Measurements from ENCODE around the gene CDHR2.

Gene CDHR2

GRCh38 chr5:176640616-176641015, 91.5 kb downstream of the CDHR2 start:
- DNase-seq (ENCODE audit: extremely low read depth, low read depth), result no peak
- no peak for TF ChIP-seq CTCF (IDR thresholded peaks at IDR 0.05; ENCODE audit: low read depth, low read length, missing control alignments)
- no peak overlapping the region for H3K4me3 ChIP-seq (replicated peaks; ENCODE audit: low read depth, low read length)

- H3K4me3 ChIP-seq (replicated peaks; ENCODE audit: low read depth, low read length), result no peak overlapping the region
- DNase-seq (ENCODE audit: extremely low read depth, low read depth), result no peak
- no peak for TF ChIP-seq CTCF (IDR thresholded peaks at IDR 0.05; ENCODE audit: low read depth, low read length, missing control alignments)
Measured at GRCh38 chr5:176642675-176643490, 93.7 kb downstream of the CDHR2 start.

GRCh38 chr5:176643491-176644219, 94.5 kb downstream of the CDHR2 start:
- H3K4me3 ChIP-seq (replicated peaks; ENCODE audit: low read depth, low read length), result no peak overlapping the region
- TF ChIP-seq CTCF (IDR thresholded peaks at IDR 0.05; ENCODE audit: low read depth, low read length, missing control alignments), result no peak
- DNase-seq (ENCODE audit: extremely low read depth, low read depth), result no peak

GRCh38 chr5:176644294-176644693, 95.2 kb downstream of the CDHR2 start:
- no peak for TF ChIP-seq CTCF (IDR thresholded peaks at IDR 0.05; ENCODE audit: low read depth, low read length, missing control alignments)
- no peak overlapping the region for H3K4me3 ChIP-seq (replicated peaks; ENCODE audit: low read depth, low read length)
- no peak for DNase-seq (ENCODE audit: extremely low read depth, low read depth)

- DNase-seq (ENCODE audit: extremely low read depth, low read depth), result no peak
- TF ChIP-seq CTCF (IDR thresholded peaks at IDR 0.05; ENCODE audit: low read depth, low read length, missing control alignments), result no peak
- H3K4me3 ChIP-seq (replicated peaks; ENCODE audit: low read depth, low read length), result no peak overlapping the region
Measured at GRCh38 chr5:176644878-176645670, 95.9 kb downstream of the CDHR2 start.
